ENCODE results near the gene CNTN4. TPM values are rescaled to one million over a fixed set of nuclear protein-coding genes. Genes with fewer than 3 reads are reported as not detected.
A peak's percentile ranks its signal among the peaks of the same experiment; 100 is the strongest.

The CNTN4 gene
- total RNA-seq, 6 donors from 2014 or later, result 1.0 to 13.5 (median 6.3) TPM

DNA sequence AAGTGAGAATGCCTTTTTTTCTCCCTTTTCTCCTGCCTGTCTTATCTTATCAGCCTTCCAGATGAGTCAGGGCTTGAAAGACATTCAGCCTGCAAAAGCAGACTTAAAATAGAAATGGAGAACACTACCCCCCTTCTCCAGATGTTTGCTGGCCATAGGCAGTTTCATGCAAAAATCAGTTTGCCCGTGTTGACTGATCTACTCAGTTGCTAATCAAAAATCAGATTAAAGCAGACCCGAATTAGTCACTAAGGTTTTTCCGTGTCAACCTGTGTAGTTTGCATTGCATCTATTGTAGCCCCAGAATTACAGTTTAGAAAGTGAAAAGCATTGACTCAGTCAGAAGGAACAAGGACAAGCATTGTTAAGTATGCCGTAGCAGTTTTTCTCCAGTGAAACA lies 955.3 kb downstream of the CNTN4 start:
- no peaks in the 10 kb centered on the region for H3K27me3 ChIP-seq
- H3K4me3 ChIP-seq, result no peak overlapping the region
- no peak for ATAC-seq (ENCODE audit: low FRiP score in 2 of 2)
- H3K9me3 ChIP-seq, result no peaks in the 10 kb centered on the region
- no peak for TF ChIP-seq EP300 (IDR thresholded peaks at IDR 0.05)
- TF ChIP-seq POLR2A (IDR thresholded peaks at IDR 0.05), result no peak
- TF ChIP-seq, protein P1, sequence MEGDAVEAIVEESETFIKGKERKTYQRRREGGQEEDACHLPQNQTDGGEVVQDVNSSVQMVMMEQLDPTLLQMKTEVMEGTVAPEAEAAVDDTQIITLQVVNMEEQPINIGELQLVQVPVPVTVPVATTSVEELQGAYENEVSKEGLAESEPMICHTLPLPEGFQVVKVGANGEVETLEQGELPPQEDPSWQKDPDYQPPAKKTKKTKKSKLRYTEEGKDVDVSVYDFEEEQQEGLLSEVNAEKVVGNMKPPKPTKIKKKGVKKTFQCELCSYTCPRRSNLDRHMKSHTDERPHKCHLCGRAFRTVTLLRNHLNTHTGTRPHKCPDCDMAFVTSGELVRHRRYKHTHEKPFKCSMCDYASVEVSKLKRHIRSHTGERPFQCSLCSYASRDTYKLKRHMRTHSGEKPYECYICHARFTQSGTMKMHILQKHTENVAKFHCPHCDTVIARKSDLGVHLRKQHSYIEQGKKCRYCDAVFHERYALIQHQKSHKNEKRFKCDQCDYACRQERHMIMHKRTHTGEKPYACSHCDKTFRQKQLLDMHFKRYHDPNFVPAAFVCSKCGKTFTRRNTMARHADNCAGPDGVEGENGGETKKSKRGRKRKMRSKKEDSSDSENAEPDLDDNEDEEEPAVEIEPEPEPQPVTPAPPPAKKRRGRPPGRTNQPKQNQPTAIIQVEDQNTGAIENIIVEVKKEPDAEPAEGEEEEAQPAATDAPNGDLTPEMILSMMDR (IDR thresholded peaks at IDR 0.05), result no peak
- no peak for TF ChIP-seq POLR2AphosphoS5 (IDR thresholded peaks at IDR 0.05)
- no peak for DNase-seq
- H3K36me3 ChIP-seq, result no peaks in the 10 kb centered on the region
- H3K27ac ChIP-seq, result no peak overlapping the region
- H3K4me1 ChIP-seq, result no peaks in the 10 kb centered on the region
- 41 to 60% methylated on average over 4 of the region's 4 CpGs for WGBS, 2 donors

DNA sequence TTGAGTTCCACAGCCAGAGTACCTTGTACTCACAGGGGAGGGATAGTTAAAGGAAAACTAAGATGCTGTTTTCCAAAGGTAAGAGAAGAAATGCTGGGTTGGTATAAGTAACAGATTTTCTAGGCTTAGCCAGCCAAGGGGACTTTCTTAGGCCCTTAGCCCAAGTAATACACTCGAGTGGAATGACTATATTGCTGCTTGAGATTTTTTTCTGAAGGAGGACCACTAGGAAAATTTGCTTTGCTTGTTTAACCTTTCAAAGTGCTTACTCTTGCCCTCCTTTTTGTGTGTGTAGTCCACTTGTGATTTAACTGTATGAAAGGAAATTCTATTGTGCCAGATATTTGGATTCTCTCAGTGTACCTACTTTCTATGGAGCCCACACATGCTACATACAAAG lies 961.0 kb downstream of the CNTN4 start:
- Histone ChIP-seq H3K4me3 (no peak overlapping the region), H3K27me3 (no peaks in the 10 kb centered on the region), H3K4me1 (peaks cover 0 to 5% (median 0%) of the 10 kb centered on the region in 4 donors), H3K9me3 (no peaks in the 10 kb centered on the region), H3K36me3 (no peaks in the 10 kb centered on the region), H3K27ac (no peak overlapping the region)
- WGBS, 2 donors, result 27 to 54% methylated on average over 1 of the region's 1 CpG
- DNase-seq (no peak), ATAC-seq (ENCODE audit: low FRiP score in 2 of 2) (peak; percentile 28 to 40)
- TF ChIP-seq EP300 (IDR thresholded peaks at IDR 0.05) (no peak), POLR2AphosphoS5 (IDR thresholded peaks at IDR 0.05) (no peak), POLR2A (IDR thresholded peaks at IDR 0.05) (no peak)
- TF ChIP-seq, protein P1 (IDR thresholded peaks at IDR 0.05), result no peak

DNA sequence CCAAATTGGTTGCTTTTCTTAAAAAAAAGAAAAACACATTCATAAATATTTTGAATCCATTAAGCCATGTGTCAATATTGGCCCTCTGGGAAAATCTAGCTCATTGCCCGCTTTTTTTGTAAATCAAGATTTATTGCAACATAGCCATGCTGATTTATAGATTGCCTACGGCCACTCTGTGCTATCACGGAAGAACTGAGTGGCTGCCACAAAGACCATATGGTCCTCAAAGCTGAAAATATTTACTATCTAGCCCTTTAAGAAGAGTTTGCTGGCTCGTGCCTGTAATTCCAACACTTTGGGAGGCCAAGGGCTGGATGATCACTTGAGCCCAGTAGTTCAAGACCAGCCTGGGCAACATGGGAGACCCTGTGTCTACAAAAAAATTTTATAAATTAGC lies 965.6 kb downstream of the CNTN4 start:
- DNase-seq (no peak), ATAC-seq (ENCODE audit: low FRiP score in 2 of 2) (no peak)
- whole genome bisulfite sequencing, 2 donors, result 50 to 60% methylated on average over 4 of the region's 4 CpGs
- H3K9me3 ChIP-seq, result no peaks in the 10 kb centered on the region
- no peak overlapping the region for H3K27ac ChIP-seq
- peaks cover 0 to 5% (median 0%) of the 10 kb centered on the region in 4 donors for H3K4me1 ChIP-seq
- H3K4me3 ChIP-seq, result no peak overlapping the region
- TF ChIP-seq POLR2AphosphoS5 (IDR thresholded peaks at IDR 0.05), result no peak
- TF ChIP-seq POLR2A (IDR thresholded peaks at IDR 0.05), result no peak
- TF ChIP-seq EP300 (IDR thresholded peaks at IDR 0.05), result no peak
- H3K36me3 ChIP-seq, result no peaks in the 10 kb centered on the region
- no peaks in the 10 kb centered on the region for H3K27me3 ChIP-seq

GRCh38 chr3:3065876-3066275 lies 967.2 kb downstream of the CNTN4 start:
- ATAC-seq (ENCODE audit: low FRiP score in 2 of 2), result no peak
- 82 to 86% methylated on average over 2 of the region's 2 CpGs for WGBS, 2 donors
- H3K4me3 ChIP-seq, result no peak overlapping the region
- H3K9me3 ChIP-seq, result no peaks in the 10 kb centered on the region
- H3K27me3 ChIP-seq, result no peaks in the 10 kb centered on the region
- DNase-seq, result no peak
- H3K4me1 ChIP-seq, result peaks cover 0 to 5% (median 0%) of the 10 kb centered on the region in 4 donors
- no peak overlapping the region for H3K27ac ChIP-seq
- TF ChIP-seq EP300 (IDR thresholded peaks at IDR 0.05) (no peak), POLR2A (IDR thresholded peaks at IDR 0.05) (no peak), POLR2AphosphoS5 (IDR thresholded peaks at IDR 0.05) (no peak)
- TF ChIP-seq, protein P1 (IDR thresholded peaks at IDR 0.05), result no peak
- H3K36me3 ChIP-seq, result no peaks in the 10 kb centered on the region

DNA sequence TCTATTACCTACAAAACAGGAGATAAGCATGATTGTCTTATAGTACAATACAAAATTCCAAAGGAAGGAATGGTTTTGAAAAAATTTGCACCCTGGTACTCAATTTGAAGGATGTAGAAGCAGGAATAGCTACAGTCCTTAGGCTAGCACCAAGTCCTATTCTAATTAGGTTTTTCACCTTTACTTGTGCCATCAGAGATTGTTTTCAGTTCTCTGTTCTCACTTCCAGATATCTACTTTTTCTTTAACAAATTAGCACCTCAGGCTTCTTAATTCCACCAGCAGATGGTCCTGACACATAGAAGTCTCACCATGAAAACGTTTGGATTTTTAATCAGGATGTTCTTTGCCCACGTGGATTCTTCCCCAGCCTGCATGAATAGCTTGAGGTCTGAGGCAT lies 967.7 kb downstream of the CNTN4 start:
- no peaks in the 10 kb centered on the region for H3K9me3 ChIP-seq
- 51 to 61% methylated on average over 2 of the region's 2 CpGs for WGBS, 2 donors
- H3K36me3 ChIP-seq, result no peaks in the 10 kb centered on the region
- H3K27ac ChIP-seq, result no peak overlapping the region
- DNase-seq (no peak), ATAC-seq (ENCODE audit: low FRiP score in 2 of 2) (no peak)
- H3K4me1 ChIP-seq, result peaks cover 0 to 5% (median 0%) of the 10 kb centered on the region in 4 donors
- H3K27me3 ChIP-seq, result no peaks in the 10 kb centered on the region
- TF ChIP-seq POLR2A (IDR thresholded peaks at IDR 0.05), result no peak
- TF ChIP-seq, protein P1 (IDR thresholded peaks at IDR 0.05), result no peak
- no peak for TF ChIP-seq POLR2AphosphoS5 (IDR thresholded peaks at IDR 0.05)
- no peak for TF ChIP-seq EP300 (IDR thresholded peaks at IDR 0.05)
- H3K4me3 ChIP-seq, result no peak overlapping the region

All from upper lobe of left lung (tissue), 6 donors.